ENCODE measurements around the gene BRAF.
"Not testable (repeated sequence)": the region's sequence is repeated elsewhere in the genome, so short reads cannot be mapped to it uniquely, and the experiment has no call there.

BRAF gene

GRCh38 chr7:140928491-140929309 lies 4.0 kb upstream of the BRAF start:
- Histone ChIP-seq H3K27me3 (ENCODE audit: insufficient read depth, low read length) (no peaks in the 10 kb centered on the region), H3K27ac (ENCODE audit: low read depth, low read length, poor library complexity, severe bottlenecking) (no peak overlapping the region), H4K20me1 (ENCODE audit: insufficient read depth, low read length) (no peaks in the 10 kb centered on the region), H3K9me3 (ENCODE audit: low read length) (no peaks in the 10 kb centered on the region), H3K4me3 (ENCODE audit: low read depth, low read length, poor library complexity, severe bottlenecking) (no peak overlapping the region), H3F3A (ENCODE audit: insufficient read depth, low read length) (no peaks in the 10 kb centered on the region), H3K4me2 (ENCODE audit: low read length) (no peak overlapping the region), H3K9ac (ENCODE audit: low read length) (no peak overlapping the region), H3K36me3 (ENCODE audit: insufficient read depth, low read length) (no peaks in the 10 kb centered on the region; the same call in 1 of the 2 replicates), H3K4me1 (ENCODE audit: insufficient read depth, low read length, severe bottlenecking) (peaks cover 8% of the 10 kb centered on the region), H3K9me2 (ENCODE audit: low read depth, low read length) (no peaks in the 10 kb centered on the region), H3K79me2 (ENCODE audit: insufficient read depth, low read length) (peaks cover 5% of the 10 kb centered on the region), H2AFZ (ENCODE audit: low read length) (no peak overlapping the region)
- TF ChIP-seq EZH2 (IDR thresholded peaks at IDR 0.05; ENCODE audit: borderline replicate concordance, low read length) (no peak), CTCF (IDR thresholded peaks at IDR 0.05; ENCODE audit: low read length) (no peak)

- H4K20me1 ChIP-seq (ENCODE audit: insufficient read depth, low read length); H3K9ac ChIP-seq (ENCODE audit: low read length); H3K27ac ChIP-seq (ENCODE audit: low read depth, low read length, poor library complexity, severe bottlenecking); H3K9me3 ChIP-seq (ENCODE audit: low read length); H3F3A ChIP-seq (ENCODE audit: insufficient read depth, low read length); H2AFZ ChIP-seq (ENCODE audit: low read length); H3K9me2 ChIP-seq (ENCODE audit: low read depth, low read length); H3K36me3 ChIP-seq (ENCODE audit: insufficient read depth, low read length); H3K27me3 ChIP-seq (ENCODE audit: insufficient read depth, low read length); H3K4me2 ChIP-seq (ENCODE audit: low read length); H3K4me3 ChIP-seq (ENCODE audit: low read depth, low read length, poor library complexity, severe bottlenecking): not testable (repeated sequence)
- H3K79me2 ChIP-seq (ENCODE audit: insufficient read depth, low read length), result peaks cover 13% of the 10 kb centered on the region
- H3K4me1 ChIP-seq (ENCODE audit: insufficient read depth, low read length, severe bottlenecking), result peaks cover 15% of the 10 kb centered on the region
Observed at GRCh38 chr7:140927945-140928344, 3.2 kb upstream of the BRAF start.

GRCh38 chr7:140927351-140927750 lies 2.6 kb upstream of the BRAF start:
- H4K20me1 ChIP-seq (ENCODE audit: insufficient read depth, low read length), result no peaks in the 10 kb centered on the region; the same call in 1 of the 2 replicates
- H3K4me1 ChIP-seq (ENCODE audit: insufficient read depth, low read length, severe bottlenecking), result peaks cover 21% of the 10 kb centered on the region
- no peak overlapping the region for H3K4me3 ChIP-seq (ENCODE audit: low read depth, low read length, poor library complexity, severe bottlenecking)
- H3K27ac ChIP-seq (ENCODE audit: low read depth, low read length, poor library complexity, severe bottlenecking), result no peak overlapping the region
- TF ChIP-seq EZH2 (IDR thresholded peaks at IDR 0.05; ENCODE audit: borderline replicate concordance, low read length), result no peak
- no peak for TF ChIP-seq CTCF (IDR thresholded peaks at IDR 0.05; ENCODE audit: low read length)
- H3K9me3 ChIP-seq (ENCODE audit: low read length), result no peaks in the 10 kb centered on the region
- H3K27me3 ChIP-seq (ENCODE audit: insufficient read depth, low read length), result no peaks in the 10 kb centered on the region
- H3K79me2 ChIP-seq (ENCODE audit: insufficient read depth, low read length), result peaks cover 19% of the 10 kb centered on the region
- H3F3A ChIP-seq (ENCODE audit: insufficient read depth, low read length), result peaks cover 8% of the 10 kb centered on the region; the same call in 1 of the 2 replicates
- H3K4me2 ChIP-seq (ENCODE audit: low read length), result no peak overlapping the region
- no peak overlapping the region for H2AFZ ChIP-seq (ENCODE audit: low read length)
- H3K36me3 ChIP-seq (ENCODE audit: insufficient read depth, low read length), result no peaks in the 10 kb centered on the region; the same call in 1 of the 2 replicates
- H3K9ac ChIP-seq (ENCODE audit: low read length), result no peak overlapping the region
- no peaks in the 10 kb centered on the region for H3K9me2 ChIP-seq (ENCODE audit: low read depth, low read length)

All from OCI-LY1 (cell line).